ENCODE results near the gene JPH2.

JPH2 gene

DNA sequence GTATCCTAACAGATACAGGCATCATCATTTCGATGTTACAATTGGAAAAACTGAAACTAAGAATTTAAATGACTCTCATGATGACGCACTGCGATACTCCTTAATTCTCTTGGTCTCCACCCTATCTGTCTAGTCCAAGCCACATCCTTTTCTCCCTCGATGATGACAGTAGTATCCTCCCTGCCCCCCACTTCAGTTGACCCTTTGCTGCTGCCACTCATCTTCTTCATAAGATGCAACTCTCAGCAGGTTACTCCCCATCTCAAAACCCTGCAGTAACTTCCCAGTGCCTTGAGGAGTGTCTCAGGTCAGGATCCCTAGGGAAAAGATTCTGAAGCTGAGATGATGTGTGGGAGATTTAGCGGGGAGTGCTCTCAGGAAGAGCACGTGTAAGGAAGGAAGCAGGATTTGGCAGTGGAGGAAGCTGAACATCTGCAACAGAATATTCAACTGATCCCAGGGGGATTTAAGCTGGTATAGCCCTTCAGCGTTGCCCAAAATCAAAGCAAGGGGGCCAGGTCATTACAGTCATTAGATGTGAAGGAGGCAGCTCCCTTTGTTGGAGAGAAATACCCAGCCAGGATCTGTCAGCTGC, 16.1 kb downstream of the JPH2 start:
- TF ChIP-seq, protein P1, sequence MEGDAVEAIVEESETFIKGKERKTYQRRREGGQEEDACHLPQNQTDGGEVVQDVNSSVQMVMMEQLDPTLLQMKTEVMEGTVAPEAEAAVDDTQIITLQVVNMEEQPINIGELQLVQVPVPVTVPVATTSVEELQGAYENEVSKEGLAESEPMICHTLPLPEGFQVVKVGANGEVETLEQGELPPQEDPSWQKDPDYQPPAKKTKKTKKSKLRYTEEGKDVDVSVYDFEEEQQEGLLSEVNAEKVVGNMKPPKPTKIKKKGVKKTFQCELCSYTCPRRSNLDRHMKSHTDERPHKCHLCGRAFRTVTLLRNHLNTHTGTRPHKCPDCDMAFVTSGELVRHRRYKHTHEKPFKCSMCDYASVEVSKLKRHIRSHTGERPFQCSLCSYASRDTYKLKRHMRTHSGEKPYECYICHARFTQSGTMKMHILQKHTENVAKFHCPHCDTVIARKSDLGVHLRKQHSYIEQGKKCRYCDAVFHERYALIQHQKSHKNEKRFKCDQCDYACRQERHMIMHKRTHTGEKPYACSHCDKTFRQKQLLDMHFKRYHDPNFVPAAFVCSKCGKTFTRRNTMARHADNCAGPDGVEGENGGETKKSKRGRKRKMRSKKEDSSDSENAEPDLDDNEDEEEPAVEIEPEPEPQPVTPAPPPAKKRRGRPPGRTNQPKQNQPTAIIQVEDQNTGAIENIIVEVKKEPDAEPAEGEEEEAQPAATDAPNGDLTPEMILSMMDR (IDR thresholded peaks at IDR 0.05; ENCODE audit: low read depth, low read length), result no peak
- no peak for DNase-seq (ENCODE audit: extremely low read depth, low read depth)

DNA sequence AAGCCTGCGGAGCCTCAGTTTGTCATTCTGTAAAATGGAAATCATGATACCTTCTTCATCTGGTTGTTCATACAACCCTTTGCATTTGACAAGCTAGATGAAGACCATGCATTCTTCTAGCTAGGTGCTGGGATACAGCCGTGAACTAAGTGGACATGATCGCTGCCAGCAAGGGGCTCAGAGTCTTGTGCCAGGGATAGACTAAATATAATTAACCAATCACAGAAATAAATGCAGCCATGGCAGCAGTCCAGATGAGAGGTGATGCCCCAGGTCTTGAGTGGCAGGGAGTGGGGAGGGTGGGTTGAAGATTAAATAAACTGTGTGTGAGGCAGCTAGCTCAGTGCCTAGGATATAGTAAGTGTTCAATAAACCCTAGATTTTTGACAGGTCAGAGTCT, 19.3 kb downstream of the JPH2 start:
- DNase-seq (ENCODE audit: extremely low read depth, low read depth), result no peak
- TF ChIP-seq, protein P1 (IDR thresholded peaks at IDR 0.05; ENCODE audit: low read depth, low read length), result no peak

DNA sequence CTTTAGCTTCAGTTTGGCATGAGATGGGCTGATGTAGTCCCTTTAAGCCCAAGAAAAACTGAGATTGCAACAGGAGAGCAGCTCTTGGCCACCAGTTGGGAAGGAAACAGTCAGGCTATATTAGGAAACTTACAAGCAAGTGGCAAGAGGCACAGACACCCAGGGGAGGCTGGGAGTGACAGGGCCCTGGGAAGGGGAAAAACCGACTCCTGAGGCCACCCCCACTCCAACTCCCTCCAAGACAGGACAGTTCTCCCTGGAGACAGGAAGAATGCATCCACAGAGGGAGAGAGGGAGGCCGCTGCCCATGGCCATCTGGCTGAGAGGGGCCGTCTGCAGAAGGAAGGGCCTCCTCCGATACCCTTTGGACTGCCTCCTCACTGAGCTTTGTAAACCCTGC, 20.5 kb downstream of the JPH2 start:
- no peak for DNase-seq (ENCODE audit: extremely low read depth, low read depth)
- TF ChIP-seq, protein P1 (IDR thresholded peaks at IDR 0.05; ENCODE audit: low read depth, low read length), result no peak

DNA sequence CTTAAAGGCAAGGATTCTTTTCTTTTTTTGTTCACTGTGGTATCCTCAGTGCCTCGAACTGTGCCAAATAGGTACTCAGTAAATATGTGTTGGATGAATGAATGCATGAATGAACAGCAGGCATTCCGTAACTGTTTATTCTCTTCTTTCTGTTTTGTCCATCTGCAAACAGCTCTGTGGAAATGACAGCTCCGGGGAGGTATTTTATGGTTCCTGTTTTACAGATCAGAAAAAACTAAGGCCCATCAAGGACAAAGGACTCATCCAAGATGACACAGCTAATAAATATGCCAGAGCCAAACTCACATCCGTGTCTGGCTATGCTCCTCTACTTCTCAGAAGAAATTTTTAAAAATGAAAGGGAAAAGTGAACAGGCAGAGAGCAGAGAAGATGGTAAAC, 21.0 kb downstream of the JPH2 start:
- TF ChIP-seq, protein P1 (IDR thresholded peaks at IDR 0.05; ENCODE audit: low read depth, low read length), result no peak
- DNase-seq (ENCODE audit: extremely low read depth, low read depth), result no peak

DNA sequence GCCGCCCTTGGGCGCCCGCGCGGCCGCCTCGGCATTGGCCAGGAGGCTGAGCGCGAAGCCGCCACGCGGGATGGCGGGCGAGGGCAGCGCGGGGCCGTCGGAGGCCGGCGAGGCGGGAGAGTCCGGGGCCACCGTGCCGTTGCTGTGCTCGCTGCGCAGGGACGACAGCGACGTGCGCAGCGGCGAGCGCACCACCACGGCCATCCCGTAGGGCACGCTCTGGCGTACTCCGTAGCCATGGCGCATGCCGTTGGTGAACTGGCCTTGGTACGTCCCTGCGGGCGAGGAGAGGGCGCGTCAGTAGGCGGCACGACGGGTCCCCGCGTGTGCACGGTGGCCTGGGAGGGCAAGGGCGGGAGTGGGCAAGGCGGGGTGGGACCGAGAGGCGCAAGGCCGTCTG, 26.9 kb downstream of the JPH2 start:
- DNase-seq (ENCODE audit: extremely low read depth, low read depth), result no peak
- TF ChIP-seq, protein P1 (IDR thresholded peaks at IDR 0.05; ENCODE audit: low read depth, low read length), result no peak

DNA sequence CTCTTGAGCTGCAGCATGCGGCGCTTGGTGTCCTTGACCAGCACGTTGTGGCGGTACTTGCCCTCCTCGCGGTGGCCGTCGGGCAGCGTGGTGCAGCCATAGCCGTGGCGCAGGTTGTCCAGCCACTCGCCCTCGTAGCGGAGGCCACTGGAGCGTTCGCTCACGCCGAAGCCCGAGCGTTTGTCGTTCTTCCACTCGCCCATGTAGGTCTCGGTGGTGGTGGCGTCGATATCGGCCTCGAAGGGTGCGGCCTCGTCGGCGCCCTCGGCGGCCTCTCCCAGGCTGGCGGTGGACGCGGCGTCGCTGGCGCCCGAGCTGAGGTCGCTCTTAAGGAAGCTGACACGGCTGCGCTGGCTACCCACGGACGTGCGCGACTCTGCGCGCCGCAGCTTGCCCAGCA, 27.3 kb downstream of the JPH2 start:
- TF ChIP-seq, protein P1 (IDR thresholded peaks at IDR 0.05; ENCODE audit: low read depth, low read length), result no peak
- no peak for DNase-seq (ENCODE audit: extremely low read depth, low read depth)

DNA sequence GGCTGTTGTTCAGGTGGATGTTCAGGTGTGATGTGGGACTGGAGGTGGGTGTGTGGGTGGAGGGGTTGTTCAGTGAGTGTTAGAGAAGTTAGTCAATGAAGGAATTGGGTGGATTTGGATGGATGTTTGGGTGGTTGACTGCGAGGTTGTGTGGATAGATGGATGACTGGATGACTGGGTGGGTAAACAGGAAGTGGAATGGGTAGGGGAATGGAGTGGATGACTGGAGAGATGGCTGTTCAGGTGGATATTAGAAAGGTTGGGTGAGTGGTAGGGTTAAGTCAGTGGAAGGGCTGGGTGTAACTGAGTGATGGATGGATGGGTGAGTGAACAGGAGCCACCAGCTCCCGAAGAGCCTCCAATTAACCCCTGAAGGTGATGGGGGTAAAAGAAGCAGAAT, 27.9 kb downstream of the JPH2 start:
- TF ChIP-seq, protein P1 (IDR thresholded peaks at IDR 0.05; ENCODE audit: low read depth, low read length), result no peak
- DNase-seq (ENCODE audit: extremely low read depth, low read depth), result no peak

All from AG09319 (cell line).